ENCODE data around the gene PRR35.

PRR35 gene

GRCh38 chr16:565419-566330 lies 5.5 kb downstream of the PRR35 start:
- DNase-seq = no peak

GRCh38 chr16:566475-567372 lies 6.5 kb downstream of the PRR35 start, which contains the start of gene NHLRC4:
NHLRC4 (plus strand) TSS chr16:567005; CDS start chr16:568048, 1,043 bp downstream.
- DNase-seq = no peak

- no peak for DNase-seq
Observed at GRCh38 chr16:567373-568256, 7.4 kb downstream of the PRR35 start.

- DNase-seq = no peak
Observed at GRCh38 chr16:568401-569258, 8.4 kb downstream of the PRR35 start.

- no peak for DNase-seq
Observed at GRCh38 chr16:569445-570254, 9.5 kb downstream of the PRR35 start, which contains the start of gene PIGQ. PIGQ (plus strand) TSS chr16:569968; CDS start chr16:574075, 4,107 bp downstream.

- DNase-seq = no peak
Observed at GRCh38 chr16:572865-573650, 12.9 kb downstream of the PRR35 start.

- DNase-seq = no peak
Observed at GRCh38 chr16:574021-574760, 14.0 kb downstream of the PRR35 start.

GRCh38 chr16:575354-576196 lies 15.4 kb downstream of the PRR35 start:
- DNase-seq = no peak

GRCh38 chr16:576197-576822 lies 16.1 kb downstream of the PRR35 start:
- no peak for DNase-seq

GRCh38 chr16:576823-577201 lies 16.6 kb downstream of the PRR35 start:
- no peak for DNase-seq

GRCh38 chr16:577796-578195 lies 17.6 kb downstream of the PRR35 start:
- DNase-seq = no peak

GRCh38 chr16:578232-578869 lies 18.2 kb downstream of the PRR35 start:
- no peak for DNase-seq

GRCh38 chr16:578870-579405 lies 18.7 kb downstream of the PRR35 start:
- no peak for DNase-seq

- DNase-seq = no peak
Observed at GRCh38 chr16:580141-580945, 20.1 kb downstream of the PRR35 start.

GRCh38 chr16:580946-581498 lies 20.8 kb downstream of the PRR35 start:
- no peak for DNase-seq

- DNase-seq = no peak
Observed at GRCh38 chr16:582218-582613, 22.0 kb downstream of the PRR35 start.

All from NCI-H2081 treated with DMSO at 0.1 percent for 48 hours (cell line).